ENCODE data around the gene PRKD1.

PRKD1 gene

DNA sequence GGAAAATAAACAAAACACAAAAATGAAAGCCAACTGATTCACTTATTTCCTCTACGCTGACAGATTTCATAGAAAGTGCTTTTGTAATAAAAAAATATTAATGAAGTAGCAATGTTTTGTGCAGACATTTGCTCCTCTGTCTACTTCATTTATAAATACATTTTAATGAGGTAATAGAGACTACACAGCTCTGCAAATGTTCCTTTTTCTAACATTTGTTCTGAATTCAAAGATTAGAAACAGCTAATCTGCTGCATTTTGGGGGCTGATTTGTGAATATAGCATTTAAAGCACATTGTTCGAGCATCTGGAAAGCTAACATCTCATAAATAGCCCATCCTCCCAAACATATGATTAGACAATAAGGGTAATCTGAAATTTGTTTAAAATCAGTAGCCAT is 97.8 kb downstream of the PRKD1 start:
- no peak for DNase-seq

DNA sequence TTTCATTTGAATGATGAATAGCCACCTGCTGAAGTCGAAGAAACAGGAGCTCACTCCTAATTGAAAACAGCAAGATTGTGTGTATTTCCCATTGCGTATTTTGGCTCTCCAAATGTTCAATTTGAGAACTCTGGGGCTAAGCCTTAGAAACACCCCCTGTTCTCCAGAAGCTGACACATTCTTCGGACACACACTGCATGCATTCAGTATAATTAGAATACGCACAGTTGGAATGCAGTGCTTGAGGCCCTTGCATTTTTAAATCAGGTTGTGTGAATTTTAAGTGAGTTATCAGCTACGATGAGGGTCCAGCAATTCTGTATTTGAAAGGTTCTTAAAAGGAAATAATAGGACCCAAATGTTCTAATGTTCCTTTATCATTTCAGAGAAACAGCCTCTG is 103.8 kb downstream of the PRKD1 start:
- DNase-seq, result no peak

GRCh38 chr14:29822430-29822709 is 105.3 kb downstream of the PRKD1 start:
- no peak for DNase-seq

DNA sequence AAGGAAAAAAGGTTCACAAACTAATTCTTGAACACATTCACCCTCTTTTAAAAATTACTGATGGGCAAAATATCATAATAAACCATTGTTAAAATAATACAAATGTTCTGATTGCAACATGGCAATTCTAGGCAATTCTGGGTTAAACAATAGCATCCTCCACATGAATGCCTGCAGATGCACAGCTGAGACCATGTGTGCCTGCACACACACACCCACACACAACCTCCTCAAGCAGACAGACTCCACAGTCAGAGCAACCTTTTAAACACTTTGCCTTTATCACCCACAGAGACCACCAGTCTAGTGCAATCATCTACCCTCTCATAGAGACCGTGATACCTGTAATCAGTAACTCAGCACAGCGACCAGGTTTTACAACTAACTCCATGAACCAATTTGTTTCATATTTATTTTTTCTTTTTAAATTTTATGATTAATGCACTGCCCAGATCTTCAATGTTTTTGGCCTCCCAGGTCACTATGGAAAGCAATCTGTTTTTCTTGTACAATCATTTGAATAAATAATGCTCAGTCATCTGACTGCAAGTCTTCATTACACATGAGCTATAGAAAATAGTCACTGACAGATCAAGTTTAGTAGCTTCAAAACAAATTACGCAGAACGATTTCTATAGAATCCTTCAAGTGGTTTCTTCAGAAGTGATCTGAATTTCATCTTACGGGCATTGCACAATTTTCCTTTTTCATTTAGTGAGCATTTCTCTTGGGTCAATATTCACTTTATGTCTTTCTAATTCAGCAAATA is 105.8 kb downstream of the PRKD1 start:
- no peak for DNase-seq

DNA sequence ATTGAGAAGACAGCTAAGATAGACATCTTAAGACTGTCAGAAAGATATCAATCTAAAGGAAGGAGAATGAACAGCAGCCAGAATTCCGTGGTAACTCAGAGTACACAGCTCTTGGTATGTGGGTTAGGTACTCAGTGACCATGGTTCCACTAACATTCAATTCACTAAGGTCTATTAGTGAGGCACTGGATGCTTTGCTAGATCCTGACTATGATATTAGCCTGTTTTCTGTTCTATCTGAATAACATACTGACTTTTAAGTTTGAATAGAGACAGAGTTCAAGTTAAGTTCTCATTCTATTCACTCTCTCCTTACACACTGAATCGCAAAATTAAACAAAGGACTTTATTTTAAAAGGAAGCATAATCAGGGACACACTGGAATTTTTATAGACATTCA is 106.4 kb downstream of the PRKD1 start:
- DNase-seq, result no peak

- DNase-seq, result no peak
Measured at GRCh38 chr14:29820785-29821184, 106.9 kb downstream of the PRKD1 start.

- DNase-seq, result no peak
Measured at GRCh38 chr14:29817767-29818405, 109.8 kb downstream of the PRKD1 start.

- no peak for DNase-seq
Measured at GRCh38 chr14:29815016-29815674, 112.5 kb downstream of the PRKD1 start.

DNA sequence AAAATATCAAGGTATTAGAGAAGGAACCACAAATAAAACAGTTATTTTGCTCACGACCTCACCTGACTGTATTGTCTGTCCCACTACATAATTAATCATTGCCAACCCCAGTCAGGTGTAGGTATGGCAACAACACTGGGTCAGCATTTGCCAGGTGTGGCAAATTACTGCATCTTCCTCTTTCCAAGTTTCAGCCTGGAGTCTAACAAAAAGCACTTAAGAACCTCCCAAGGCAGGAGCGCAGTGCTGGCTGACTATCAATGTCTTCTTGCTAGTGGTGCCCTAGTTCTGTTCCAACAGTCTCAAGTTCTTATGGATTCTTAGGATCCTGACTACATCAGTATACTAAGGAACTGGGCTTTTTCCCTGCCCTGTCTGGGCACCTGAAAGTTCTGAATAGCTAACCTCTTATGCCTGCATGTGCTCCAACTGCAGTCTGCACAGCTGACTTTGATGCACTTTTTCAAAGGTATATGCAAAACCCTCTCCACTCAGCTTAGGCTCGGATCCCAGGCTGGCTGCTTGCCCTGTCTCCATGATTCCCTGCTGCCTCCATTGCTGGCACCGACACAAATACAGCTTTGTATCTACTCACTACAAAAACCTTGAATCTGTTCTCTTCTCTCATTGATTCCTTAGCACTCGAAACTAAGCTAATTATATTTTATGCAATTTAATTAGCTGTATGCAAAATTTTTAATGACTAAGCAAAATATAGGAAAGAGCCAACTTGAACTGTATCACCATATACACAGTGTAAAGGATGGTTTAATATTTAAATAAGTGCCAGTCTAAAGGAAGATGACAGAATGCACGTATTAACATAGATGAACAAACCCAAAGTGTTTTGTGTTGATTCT is 113.3 kb downstream of the PRKD1 start:
- DNase-seq, result no peak

DNA sequence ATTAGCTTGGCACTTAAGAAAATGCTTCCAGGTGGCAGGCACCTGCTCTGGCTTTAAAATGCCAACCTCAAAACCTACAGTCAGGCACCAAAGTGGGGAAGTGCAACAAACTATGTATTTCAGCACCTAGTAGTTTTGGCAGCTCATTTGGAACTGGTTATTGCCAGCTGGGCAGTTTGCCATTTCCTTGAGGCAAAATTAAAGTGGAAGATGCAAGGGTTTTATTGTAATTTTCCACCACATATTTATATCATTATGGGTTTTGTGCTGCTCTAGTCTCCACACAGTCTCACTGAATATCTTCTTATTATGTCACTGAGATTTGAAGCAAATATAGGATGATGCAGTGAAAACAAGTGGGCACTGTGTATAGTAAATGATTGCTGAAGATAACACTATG is 117.0 kb downstream of the PRKD1 start:
- DNase-seq, result no peak

DNA sequence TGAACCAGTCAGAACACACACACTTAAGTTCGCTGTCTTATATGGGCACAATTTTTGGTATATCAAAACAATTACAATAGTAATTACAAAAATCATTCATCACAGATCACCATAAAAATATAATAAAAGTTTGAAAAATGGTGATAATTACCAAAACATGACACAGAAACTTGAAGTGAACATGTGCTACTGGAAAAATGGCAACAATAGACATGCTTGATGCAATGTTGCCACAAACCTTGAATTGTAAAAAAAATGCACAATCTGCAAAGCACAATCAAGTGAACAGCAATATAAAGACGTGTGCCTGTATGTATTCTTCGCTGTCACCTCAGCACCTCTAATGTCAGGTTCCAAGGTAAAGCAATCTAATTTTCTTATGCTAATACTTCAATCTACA is 117.6 kb downstream of the PRKD1 start:
- DNase-seq, result no peak

DNA sequence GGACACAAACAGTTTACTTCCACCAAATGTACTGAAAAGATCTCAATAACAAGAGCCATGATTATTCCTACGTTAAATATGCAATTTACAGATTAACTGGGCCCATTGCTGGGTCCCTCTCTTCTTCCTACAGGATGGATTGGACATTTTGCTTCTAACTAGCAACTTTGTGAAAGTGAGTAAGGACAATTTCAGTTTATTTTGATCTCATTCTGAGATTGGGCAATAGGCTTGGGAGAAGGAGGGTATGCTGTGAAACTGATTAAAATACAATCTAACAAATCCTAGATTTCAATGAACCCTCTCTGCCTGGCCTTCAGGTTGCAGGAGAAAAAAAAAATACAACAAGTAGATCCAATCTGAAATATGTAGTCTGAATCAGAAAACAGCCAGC is 121.5 kb downstream of the PRKD1 start:
- DNase-seq, result no peak

GRCh38 chr14:29805415-29806123 is 122.1 kb downstream of the PRKD1 start:
- DNase-seq, result no peak

DNA sequence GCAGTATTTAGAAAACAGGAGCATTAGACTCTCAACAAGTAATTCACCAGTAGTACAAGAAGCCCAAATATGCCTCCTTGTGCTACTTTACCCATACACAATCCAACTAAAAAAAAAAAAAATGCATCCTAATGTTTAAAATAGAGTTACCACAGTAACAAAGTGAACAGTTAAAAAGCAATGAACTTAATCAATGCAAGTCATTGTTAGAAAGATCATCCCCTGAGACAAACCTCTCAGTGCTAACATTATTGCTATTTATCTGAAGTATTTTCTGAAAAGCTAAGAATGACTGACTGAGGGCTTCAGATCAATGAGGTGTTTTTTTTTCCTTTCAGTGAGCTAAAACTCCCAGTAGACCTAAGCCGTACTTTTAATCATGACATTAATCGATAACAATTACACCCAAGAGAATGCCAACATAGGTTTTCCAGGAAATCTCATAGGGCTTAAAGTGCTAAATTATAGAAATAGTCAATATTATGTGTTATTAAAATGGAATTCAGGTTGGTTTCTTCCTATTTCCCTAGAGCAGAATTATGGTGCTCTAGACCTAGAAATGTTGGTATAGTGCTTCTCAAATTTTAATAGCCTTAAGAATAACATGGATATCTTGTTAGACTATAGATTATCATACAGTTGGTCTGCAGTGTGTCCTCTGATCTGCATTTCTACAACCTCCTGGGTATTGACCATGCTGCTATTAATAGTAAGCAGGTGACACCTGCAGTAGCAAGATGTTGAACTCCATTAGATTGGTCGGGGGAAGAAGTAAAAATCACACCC is 123.0 kb downstream of the PRKD1 start:
- DNase-seq, result no peak

DNA sequence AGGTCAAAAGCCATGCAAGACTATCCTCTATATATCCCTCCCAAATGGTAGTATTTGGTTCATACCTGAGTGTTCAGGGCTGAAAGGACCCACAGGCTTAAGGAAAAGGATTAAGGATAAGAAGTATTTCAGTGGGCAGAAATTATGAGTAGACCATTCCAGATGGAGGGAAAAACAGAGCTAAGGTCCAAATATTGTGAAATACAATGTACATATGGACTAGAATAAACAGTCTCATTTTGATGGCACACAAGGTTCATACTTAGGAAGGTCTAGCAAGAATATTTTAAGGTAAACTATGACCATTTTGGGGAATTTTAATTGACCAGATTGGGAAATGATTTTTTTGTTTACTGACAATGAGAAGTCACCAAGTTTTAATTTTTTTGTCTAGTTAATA is 124.6 kb downstream of the PRKD1 start:
- DNase-seq, result no peak

GRCh38 chr14:29802211-29802610 is 125.4 kb downstream of the PRKD1 start:
- no peak for DNase-seq

GRCh38 chr14:29800961-29801360 is 126.7 kb downstream of the PRKD1 start:
- DNase-seq, result no peak

GRCh38 chr14:29799464-29800095 is 128.1 kb downstream of the PRKD1 start:
- no peak for DNase-seq

DNA sequence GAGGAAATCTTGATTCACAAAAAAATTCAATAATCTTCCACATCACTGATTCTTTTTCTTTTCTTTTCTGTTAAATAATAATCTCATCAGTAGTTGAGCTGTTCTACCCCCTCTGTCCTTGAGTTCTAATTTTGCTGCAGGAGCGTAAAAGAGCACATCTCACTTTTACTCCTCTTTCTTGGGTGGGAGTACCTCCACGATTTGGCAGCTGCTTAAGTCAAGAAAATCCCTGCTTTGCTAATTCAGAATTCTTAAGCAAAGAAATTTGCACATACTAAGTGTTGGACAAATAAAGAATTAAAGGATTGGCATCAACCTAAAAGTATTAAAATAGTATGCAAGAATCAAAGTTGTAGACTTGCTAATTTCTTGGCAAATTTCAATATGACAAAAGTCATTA is 128.8 kb downstream of the PRKD1 start:
- no peak for DNase-seq

DNA sequence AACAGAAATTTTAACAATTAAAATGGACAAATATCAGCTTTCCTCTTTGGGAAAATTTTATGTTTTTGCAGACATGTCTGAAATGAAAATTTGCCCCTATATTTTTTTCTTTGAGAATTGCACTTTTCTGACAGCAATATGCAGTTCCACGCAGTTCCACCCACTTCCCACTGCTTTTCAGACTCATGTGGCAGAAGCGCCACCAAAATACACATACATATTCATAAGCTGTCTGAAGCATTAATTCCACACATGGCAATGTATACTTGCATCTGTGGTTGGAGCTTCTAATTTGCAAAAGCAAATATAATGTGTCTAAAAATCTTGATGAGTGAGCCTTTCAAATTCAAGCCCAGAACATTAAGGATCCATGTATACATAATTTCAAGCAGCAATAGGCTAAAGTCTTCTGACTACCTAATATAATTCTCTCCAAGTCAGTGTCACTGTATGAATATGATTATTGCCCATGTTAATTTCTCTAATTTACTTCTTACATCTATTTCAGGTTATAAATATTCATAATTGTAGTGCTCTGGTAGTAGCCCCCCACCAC is 129.5 kb downstream of the PRKD1 start:
- DNase-seq, result no peak

- no peak for DNase-seq
Measured at GRCh38 chr14:29796853-29797252, 130.8 kb downstream of the PRKD1 start.

Measured in stimulated activated CD4-positive, alpha-beta T cell treated with anti-CD3 and anti-CD28 coated beads, Interleukin-12 subunit alpha, Interleukin-12 subunit beta, amount 100 ng/mL, for 4 hours (primary cell).